Neural cell (in vitro differentiated cells): ENCODE measurements around the gene RAB40B. TPM values are rescaled to one million over a fixed set of nuclear protein-coding genes. Genes with fewer than 3 reads are reported as not detected.
A peak's percentile ranks its signal among the peaks of the same experiment; 100 is the strongest.

ENCODE experiments used
- H2AFZ ChIP-seq: fragments of 200-600, 300-800 bp; sonication (generic), shearing (Covaris generic); 2 replicates; pipeline ENCODE4 v1.6.0; 2014; ENCODE audit warnings: low read depth, mild to moderate bottlenecking, antibody characterized with exemption, low read length, moderate library complexity
- H3F3A ChIP-seq: fragments of 200-600 bp; shearing (Covaris generic); 2 replicates; pipeline ENCODE4 v1.6.1; 2016; ENCODE audit warnings: mild to moderate bottlenecking, moderate library complexity, mixed read lengths, antibody characterized with exemption, low read length; ENCODE audit not compliant: insufficient read depth, poor library complexity, severe bottlenecking
- H3K27ac ChIP-seq: fragments of 200-600, 300-800 bp; sonication (generic), shearing (Covaris generic); 2 replicates; pipeline ENCODE4 v1.5.1; 2014; ENCODE audit warnings: mild to moderate bottlenecking, low read length, moderate library complexity
- H3K27me3 ChIP-seq: fragments of 300-800, 200-600 bp; sonication (generic), shearing (Covaris generic); 2 replicates; pipeline ENCODE4 v1.6.0; 2014; ENCODE audit warnings: mild to moderate bottlenecking, low read depth, low read length, moderate library complexity; ENCODE audit not compliant: insufficient read depth
- H3K36me3 ChIP-seq: fragments of 300-800, 200-600 bp; sonication (generic), shearing (Covaris generic); 2 replicates; pipeline ENCODE4 v1.5.1; 2014; ENCODE audit warnings: mild to moderate bottlenecking, antibody characterized with exemption, low read length, moderate library complexity; ENCODE audit not compliant: insufficient read depth
- H3K4me2 ChIP-seq: fragments of 300-800, 200-600 bp; sonication (generic), shearing (Covaris generic); 2 replicates; pipeline ENCODE4 v1.6.0; 2014; ENCODE audit warnings: mild to moderate bottlenecking, low read length
- H3K4me3 ChIP-seq: fragments of 300-800, 200-600 bp; sonication (generic), shearing (Covaris generic); 2 replicates; pipeline ENCODE4 v1.5.1; 2014; ENCODE audit warnings: mild to moderate bottlenecking, low read length, moderate library complexity
- H3K79me2 ChIP-seq: fragments of 200-600 bp; shearing (Covaris generic); replicated peaks from 2 replicates; pipeline ENCODE4 v1.6.0; 2014; ENCODE audit warnings: mild to moderate bottlenecking, low read length, moderate library complexity; ENCODE audit not compliant: insufficient read depth
- H3K9ac ChIP-seq: fragments of 300-800, 200-600 bp; sonication (generic), shearing (Covaris generic); 2 replicates; pipeline ENCODE4 v1.6.1; 2016; ENCODE audit warnings: mild to moderate bottlenecking, low read length, mixed read lengths
- H3K9me2 ChIP-seq: fragments of 200-600 bp; shearing (Covaris generic); 2 replicates; pipeline ENCODE4 v1.6.1; 2016; ENCODE audit warnings: mild to moderate bottlenecking, low read length, mixed read lengths; ENCODE audit not compliant: insufficient read depth
- H3K9me3 ChIP-seq: fragments of 200-600, 300-800 bp; sonication (generic), shearing (Covaris generic); 2 replicates; pipeline ENCODE4 v1.6.1; 2016; ENCODE audit warnings: mild to moderate bottlenecking, mixed run types, low read length, moderate library complexity, mixed read lengths
- H4K20me1 ChIP-seq: fragments of 200-600 bp; shearing (Covaris generic); 2 replicates; pipeline ENCODE4 v1.6.1; 2016; ENCODE audit warnings: mild to moderate bottlenecking, mixed run types; ENCODE audit not compliant: insufficient read depth
- EP300 ChIP-seq: fragments of 450-650 bp; conservative IDR thresholded peaks from 2 replicates; pipeline ENCODE4 v1.6.1; 2014; ENCODE audit warnings: antibody characterized with exemption, mild to moderate bottlenecking, moderate library complexity; ENCODE audit not compliant: poor library complexity, severe bottlenecking
- EZH2 ChIP-seq: fragments of 200-600, 300-800 bp; shearing (Covaris generic), sonication (generic); IDR thresholded peaks from 2 replicates; pipeline ENCODE4 v1.6.1; 2014; ENCODE audit warnings: antibody characterized with exemption, low read length, borderline replicate concordance, mild to moderate bottlenecking; ENCODE audit not compliant: insufficient read depth, poor library complexity, severe bottlenecking
- POLR2AphosphoS5 ChIP-seq: IDR thresholded peaks from 2 replicates; pipeline ENCODE4 v1.6.1; 2012
- REST ChIP-seq: IDR thresholded peaks from 2 replicates; pipeline ENCODE4 v1.6.1; 2012; ENCODE audit warnings: borderline replicate concordance
- SMC3 ChIP-seq: fragments of 450-650 bp; conservative IDR thresholded peaks from 2 replicates; pipeline ENCODE4 v1.6.1; 2014; ENCODE audit warnings: antibody characterized with exemption, mild to moderate bottlenecking, moderate library complexity; ENCODE audit not compliant: poor library complexity
- TAF1 ChIP-seq: IDR thresholded peaks from 2 replicates; pipeline ENCODE4 v1.6.1; 2012; ENCODE audit warnings: low read depth
- polyA plus RNA-seq: library from polyadenylated mRNA; depleted of rRNA; stranded (reverse); fragments of >200 nt; gene quantifications from 2 replicates; pipeline ENCODE4 v1.2.3, GENCODE V29; 2014
- TF ChIP-seq, protein P1 (sequence below): fragments of 450-650 bp; IDR thresholded peaks from 2 replicates; pipeline ENCODE4 v1.5.1; 2014; ENCODE audit warnings: antibody characterized with exemption, mild to moderate bottlenecking, moderate library complexity; ENCODE audit not compliant: poor library complexity, severe bottlenecking

The RAB40B gene
- polyA plus RNA-seq, 1 donor from 2014 or later = 37.2 TPM

DNA sequence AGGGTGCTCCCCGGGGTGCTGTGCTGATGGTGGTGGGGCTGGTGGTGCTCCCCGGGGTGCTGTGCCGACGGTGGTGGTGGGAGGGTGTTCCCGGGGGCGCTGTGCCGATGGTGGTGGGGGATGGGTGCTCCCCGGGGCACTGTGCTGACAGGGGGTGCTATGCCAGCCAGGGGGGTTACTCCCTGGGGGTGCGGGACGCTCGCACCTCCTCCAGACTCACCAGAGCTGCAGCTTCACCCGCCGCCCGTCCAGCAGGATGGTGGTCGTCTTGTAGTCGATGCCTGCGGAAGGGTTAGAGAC lies 34.3 kb downstream of the RAB40B start:
- Histone ChIP-seq H3K4me2 (no peak overlapping the region), H4K20me1 (no peaks in the 10 kb centered on the region), H2AFZ (no peak overlapping the region), H3K27ac (no peak overlapping the region), H3K36me3 (peaks cover 10% of the 10 kb centered on the region), H3K9me3 (no peaks in the 10 kb centered on the region), H3K79me2 (no peaks in the 10 kb centered on the region), H3F3A (no peaks in the 10 kb centered on the region), H3K27me3 (no peaks in the 10 kb centered on the region), H3K4me3 (peak overlapping the region; percentile 42), H3K9me2 (no peaks in the 10 kb centered on the region), H3K9ac (peak overlapping the region; percentile 53)
- TF ChIP-seq REST = no peak

GRCh38 chr17:82663381-82664275 lies 34.9 kb downstream of the RAB40B start:
- Histone ChIP-seq H3K4me2 (no peak overlapping the region), H3K9me3 (no peaks in the 10 kb centered on the region), H3K27me3 (no peaks in the 10 kb centered on the region), H4K20me1 (no peaks in the 10 kb centered on the region), H3K36me3 (peaks cover 10% of the 10 kb centered on the region), H2AFZ (no peak overlapping the region), H3K9ac (no peak overlapping the region), H3K79me2 (no peaks in the 10 kb centered on the region), H3K27ac (no peak overlapping the region), H3K4me3 (no peak overlapping the region), H3K9me2 (no peaks in the 10 kb centered on the region), H3F3A (no peaks in the 10 kb centered on the region)
- no peak for TF ChIP-seq REST
- TF ChIP-seq TAF1 = no peak
- TF ChIP-seq POLR2AphosphoS5 = no peak
- TF ChIP-seq SMC3 = no peak
- TF ChIP-seq EZH2 = no peak
- no peak for TF ChIP-seq EP300
- TF ChIP-seq, protein P1, sequence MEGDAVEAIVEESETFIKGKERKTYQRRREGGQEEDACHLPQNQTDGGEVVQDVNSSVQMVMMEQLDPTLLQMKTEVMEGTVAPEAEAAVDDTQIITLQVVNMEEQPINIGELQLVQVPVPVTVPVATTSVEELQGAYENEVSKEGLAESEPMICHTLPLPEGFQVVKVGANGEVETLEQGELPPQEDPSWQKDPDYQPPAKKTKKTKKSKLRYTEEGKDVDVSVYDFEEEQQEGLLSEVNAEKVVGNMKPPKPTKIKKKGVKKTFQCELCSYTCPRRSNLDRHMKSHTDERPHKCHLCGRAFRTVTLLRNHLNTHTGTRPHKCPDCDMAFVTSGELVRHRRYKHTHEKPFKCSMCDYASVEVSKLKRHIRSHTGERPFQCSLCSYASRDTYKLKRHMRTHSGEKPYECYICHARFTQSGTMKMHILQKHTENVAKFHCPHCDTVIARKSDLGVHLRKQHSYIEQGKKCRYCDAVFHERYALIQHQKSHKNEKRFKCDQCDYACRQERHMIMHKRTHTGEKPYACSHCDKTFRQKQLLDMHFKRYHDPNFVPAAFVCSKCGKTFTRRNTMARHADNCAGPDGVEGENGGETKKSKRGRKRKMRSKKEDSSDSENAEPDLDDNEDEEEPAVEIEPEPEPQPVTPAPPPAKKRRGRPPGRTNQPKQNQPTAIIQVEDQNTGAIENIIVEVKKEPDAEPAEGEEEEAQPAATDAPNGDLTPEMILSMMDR = no peak
